Transverse colon (tissue), 4 donors: ENCODE results near the gene ARL17A. TPM values are rescaled to one million over a fixed set of nuclear protein-coding genes. Genes with fewer than 3 reads are reported as not detected.
"Not testable (repeated sequence)": the region's sequence is repeated elsewhere in the genome, so short reads cannot be mapped to it uniquely, and the experiment has no call there.

Experiments
- DNase-seq: peaks from one replicate; pipeline ENCODE4 v3.0.0-alpha.2; 2019
- H3K27ac ChIP-seq, 4 donors: fragments of 200-600 bp; sonication (generic); 2 replicates each; pipeline ENCODE4 v1.5.1; 2016 to 2018; ENCODE audit warnings: inconsistent platforms in 4 of 4
- H3K27me3 ChIP-seq: fragments of 200-600 bp; sonication (generic); 2 replicates; pipeline ENCODE4 v1.5.1; 2017; ENCODE audit warnings: inconsistent platforms
- H3K36me3 ChIP-seq, 4 donors: fragments of 200-600 bp; sonication (generic); 2 replicates each; pipeline ENCODE4 v1.5.1; 2017 to 2019; ENCODE audit warnings: inconsistent platforms in 4 of 4
- H3K4me1 ChIP-seq, 4 donors: fragments of 200-600 bp; sonication (generic); 2 replicates each; pipeline ENCODE4 v1.5.1; 2017 to 2020; ENCODE audit warnings: inconsistent platforms in 4 of 4
- H3K4me3 ChIP-seq, 4 donors: fragments of 200-600 bp; sonication (generic); 1 replicate in 1 of 4; 2 replicates in 3 of 4; pipeline versions ENCODE4 v1.5.1 to v1.6.1; 2017 to 2019; ENCODE audit warnings: inconsistent platforms in 4 of 4
- H3K9me3 ChIP-seq, 2 donors: fragments of 200-600 bp; sonication (generic); 2 replicates each; pipeline ENCODE4 v1.5.1; 2017 to 2019; ENCODE audit warnings: inconsistent platforms in 2 of 2
- WGBS, 2 donors: methylation state at CpG; one replicate each; pipeline ENCODE4 v1.1.5; 2018; ENCODE audit warnings: low coverage in 1 of 2; 5-methylcytosine and 5-hydroxymethylcytosine counted together
- in situ Hi-C, 4 donors: fragments of 200-750 bp; cut with MboI; loops; one replicate each; pipeline versions ENCODE4 v1.15.0 to v1.15.1; 2017; ENCODE audit warnings: low sequenced_read_pairs in 3 of 4, low pct_ligation_motif_present in 1 of 4, low pct_unique_long_range_greater_than_20kb in 1 of 4
- intact Hi-C: fragments of 100-400 bp; cut with DNase I; formaldehyde crosslinking; loops from one replicate; pipeline ENCODE4 v1.15.1; 2023; ENCODE audit warnings: low total_unique reads
- small RNA-seq, 4 donors: library from RNA; depleted of rRNA; stranded (forward); fragments of <200 nt; gene quantifications; one replicate each; pipeline ENCODE3, GENCODE V24; 2016
- total RNA-seq, 4 donors: library from RNA; depleted of rRNA; stranded (reverse); fragments of >200 nt; gene quantifications; one replicate each; pipeline ENCODE4 v1.1.0, GENCODE V29; 2016

Gene ARL17A
- total RNA-seq, 4 donors from 2014 or later: 10.8 to 30.8 (median 22.1) TPM

DNA sequence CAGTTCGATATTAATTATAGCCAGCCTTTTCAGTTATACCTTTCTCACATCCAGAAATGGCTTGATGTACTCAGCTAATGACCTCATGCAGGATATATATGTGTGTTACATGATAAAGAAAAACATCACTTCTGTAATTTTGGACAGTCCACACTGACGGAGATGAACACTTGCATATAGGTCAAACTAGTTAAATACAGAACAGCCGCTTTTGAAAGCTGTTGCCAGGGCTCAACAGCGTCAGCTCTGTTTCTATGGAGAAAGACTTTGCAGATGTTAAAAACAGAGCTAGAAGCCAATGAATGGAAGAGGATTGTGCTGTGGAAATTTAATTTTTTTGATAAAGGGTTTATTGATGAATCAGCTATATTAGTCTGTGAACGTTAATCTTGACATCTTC lies 111.9 kb downstream of the ARL17A start:
- DNase-seq, H3K4me1 ChIP-seq, H3K27ac ChIP-seq, in situ Hi-C loops, H3K27me3 ChIP-seq, intact Hi-C loops, H3K36me3 ChIP-seq, H3K4me3 ChIP-seq, H3K9me3 ChIP-seq: not testable (repeated sequence)
- WGBS, 2 donors: 84% methylated on average over 4 of the region's 5 CpGs; no CpG with 5 or more reads in 1 of the 2 donors

Small RNA genes lying within 50 kb of the gene (small RNA-seq; reads per million reads assigned to genes)
- 0 reads per million in 4 donors for gene RN7SL199P

Other genes with a start within 250 kb of the ARL17A start
- gene ARL17B, start 217.9 kb downstream of the ARL17A start, total RNA-seq: 10 to 100 TPM in 3 of 4 donors, not detected in 1; 11.5 to 20.6 (median 18.0) TPM
- 10 to 100 TPM; 18.0 to 32.2 (median 24.2) TPM for gene LRRC37A2, start 67.2 kb downstream of the ARL17A start, total RNA-seq
- 10 to 100 TPM; 18.1 to 51.3 (median 47.0) TPM for gene NSF, start 11.0 kb upstream of the ARL17A start, total RNA-seq
- gene WNT3, start 239.0 kb upstream of the ARL17A start, total RNA-seq: under 1 TPM in 2 of 4 donors, not detected in 2; 0.27 to 0.48 TPM